Stimulated activated CD4-positive, alpha-beta T cell treated with anti-CD3 and anti-CD28 coated beads, Interleukin-2, amount 100 ng/mL, for 24 hours (primary cell): ENCODE measurements around the gene SYT5.

Experiments
- DNase-seq, 2 donors: peaks; one replicate each; pipeline ENCODE4 v3.0.0-alpha.2; 2020

Gene SYT5

DNA sequence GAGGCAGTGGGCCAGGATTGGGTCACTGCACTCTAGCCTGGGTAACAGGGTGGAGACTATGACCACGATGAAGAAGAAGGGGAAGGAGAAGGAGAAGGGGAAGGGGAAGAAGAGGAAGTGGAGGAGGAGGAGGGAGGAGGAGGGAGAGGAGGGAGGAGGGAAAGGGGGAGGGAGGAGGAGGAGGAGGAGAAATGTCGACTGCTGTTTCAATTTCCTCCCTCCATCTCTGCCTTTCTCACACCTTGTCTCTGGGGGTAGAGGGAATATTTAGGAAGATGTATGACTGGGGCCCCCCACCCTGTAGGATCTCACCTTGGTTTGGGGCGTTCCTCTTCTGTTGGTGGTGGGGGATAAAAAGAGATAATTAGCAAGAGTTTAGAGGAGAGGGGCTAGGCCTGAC is 34.9 kb downstream of the SYT5 start:
- DNase-seq: no peak

DNA sequence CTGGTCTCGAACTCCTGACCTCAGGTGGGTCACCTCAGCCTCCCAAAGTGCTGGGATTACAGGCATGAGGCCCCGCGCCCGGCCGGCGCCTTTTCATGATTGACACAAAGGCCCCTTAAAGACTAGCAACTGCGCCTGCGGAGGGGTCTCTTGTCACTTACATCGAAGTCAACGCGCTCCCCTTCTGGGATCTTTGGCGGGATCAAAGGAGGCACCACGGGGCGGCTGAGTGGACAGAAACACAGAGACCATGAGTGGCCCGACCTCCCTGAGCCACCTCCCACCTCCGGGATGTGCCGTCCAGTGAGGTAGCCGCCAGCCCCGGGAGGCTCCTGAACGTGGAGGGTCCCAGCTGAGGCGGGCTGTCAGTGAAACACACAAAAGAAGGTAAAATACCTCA is 38.4 kb downstream of the SYT5 start:
- no peak for DNase-seq

DNA sequence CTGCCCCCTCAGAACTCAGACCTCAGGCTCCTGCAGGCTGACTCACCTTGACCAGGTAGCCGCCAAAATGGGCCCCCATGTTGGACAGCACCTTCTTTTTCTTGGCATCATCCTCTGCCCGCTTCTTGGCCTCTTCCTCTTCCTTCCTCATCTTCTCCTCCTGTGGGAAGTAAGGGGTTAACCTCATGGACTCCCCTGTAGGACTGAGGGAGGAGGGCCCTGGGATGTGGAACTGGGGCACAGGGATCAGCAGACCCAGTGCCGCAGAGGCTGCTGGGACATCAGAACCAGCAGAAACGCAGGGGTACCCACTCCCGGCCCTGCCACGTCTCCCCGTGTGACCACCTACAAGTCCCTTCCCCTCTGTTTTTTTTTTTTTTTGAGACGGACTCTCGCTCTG is 42.2 kb downstream of the SYT5 start:
- no peak for DNase-seq

DNA sequence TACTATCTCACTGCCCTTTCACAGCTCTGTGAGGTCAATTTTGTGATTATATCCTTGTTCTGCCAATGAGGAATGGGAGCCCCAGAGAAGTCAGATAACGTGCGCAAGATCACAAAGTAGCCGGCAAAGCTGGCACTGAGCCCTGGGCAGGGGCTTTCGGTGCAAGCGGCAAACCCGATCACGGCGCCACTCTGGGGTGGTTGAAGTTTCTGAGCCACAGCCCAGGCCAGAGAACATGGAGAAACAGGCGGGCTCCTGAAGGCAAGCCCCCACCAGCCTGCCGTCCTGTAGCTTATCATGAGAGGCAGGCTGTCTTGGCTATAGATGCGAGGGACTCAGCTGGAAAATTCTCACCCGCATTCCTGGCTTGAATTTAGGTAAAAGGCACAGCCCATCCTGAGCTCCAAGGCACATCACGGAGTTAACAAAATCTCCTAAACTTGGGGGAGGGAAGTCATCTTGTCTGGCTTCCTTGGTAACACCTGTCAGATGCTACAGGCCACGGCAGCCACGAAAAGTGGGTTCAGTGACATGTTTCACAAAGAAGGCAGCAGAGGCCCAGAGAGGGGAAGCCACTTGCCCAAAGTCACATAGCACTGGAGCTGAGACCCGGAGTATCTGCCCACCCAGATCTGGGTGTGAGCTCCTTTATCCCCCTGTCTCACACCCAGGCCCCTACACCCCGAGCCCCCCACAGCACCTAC is 43.5 kb downstream of the SYT5 start:
- DNase-seq: no peak

DNA sequence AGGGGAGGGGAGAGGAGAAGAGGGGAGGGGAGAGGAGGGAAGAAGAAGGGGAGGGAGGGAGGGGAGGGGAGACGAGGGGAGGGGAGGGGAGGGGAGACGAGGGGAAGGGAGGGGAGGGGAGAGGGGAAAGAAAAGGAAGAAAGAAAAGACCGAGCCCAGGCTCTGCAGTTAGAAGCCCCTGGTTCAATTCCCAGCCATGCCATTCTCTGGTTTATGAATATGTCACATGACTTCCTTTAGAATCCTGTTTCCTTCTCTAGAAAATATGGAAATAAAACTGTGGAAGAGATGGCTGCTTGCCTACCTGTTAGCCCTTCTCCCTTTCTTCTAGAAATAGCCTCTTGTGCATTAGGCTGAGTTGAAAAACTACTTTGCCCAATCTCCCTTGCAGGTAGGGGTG is 45.4 kb downstream of the SYT5 start:
- DNase-seq: no peak

DNA sequence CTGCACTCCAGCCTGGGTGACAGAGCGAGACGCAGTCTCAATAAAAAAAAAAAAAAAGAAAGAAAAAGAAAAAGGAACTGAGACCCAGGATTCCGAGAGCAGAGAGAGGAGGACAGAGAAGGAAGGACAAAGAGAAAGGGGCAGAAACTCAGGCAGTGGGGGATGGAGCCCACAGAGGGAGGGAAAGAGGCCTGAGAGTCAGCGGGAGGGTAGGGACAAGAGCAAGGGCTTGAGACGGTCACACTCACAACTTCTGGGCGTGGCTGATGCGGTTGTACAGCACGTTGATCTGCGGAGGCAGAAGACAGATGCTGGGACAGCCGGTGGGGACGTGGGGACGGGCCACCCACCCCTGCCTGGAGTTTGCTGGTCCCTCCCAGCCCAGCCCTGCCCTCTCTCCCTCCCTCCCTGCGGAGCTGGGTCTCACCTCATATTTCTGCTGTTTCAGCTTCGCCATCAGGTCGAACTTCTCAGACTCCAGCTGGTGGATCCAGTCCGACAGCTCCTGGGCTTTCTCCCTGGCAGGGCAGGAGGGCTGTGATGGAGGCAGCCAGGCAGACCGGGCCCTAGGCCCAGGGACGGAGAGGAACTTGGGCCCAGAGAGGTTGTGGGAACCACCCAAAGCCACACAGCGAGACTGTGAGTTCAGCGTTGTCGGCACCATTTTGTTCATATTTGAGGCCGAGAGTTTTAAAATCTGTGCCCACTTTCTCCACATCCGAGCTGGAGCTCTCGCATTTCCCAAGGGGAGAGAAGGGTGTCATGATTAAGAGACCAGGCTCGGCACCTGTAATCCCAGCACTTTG is 46.2 kb downstream of the SYT5 start:
- no peak for DNase-seq

DNA sequence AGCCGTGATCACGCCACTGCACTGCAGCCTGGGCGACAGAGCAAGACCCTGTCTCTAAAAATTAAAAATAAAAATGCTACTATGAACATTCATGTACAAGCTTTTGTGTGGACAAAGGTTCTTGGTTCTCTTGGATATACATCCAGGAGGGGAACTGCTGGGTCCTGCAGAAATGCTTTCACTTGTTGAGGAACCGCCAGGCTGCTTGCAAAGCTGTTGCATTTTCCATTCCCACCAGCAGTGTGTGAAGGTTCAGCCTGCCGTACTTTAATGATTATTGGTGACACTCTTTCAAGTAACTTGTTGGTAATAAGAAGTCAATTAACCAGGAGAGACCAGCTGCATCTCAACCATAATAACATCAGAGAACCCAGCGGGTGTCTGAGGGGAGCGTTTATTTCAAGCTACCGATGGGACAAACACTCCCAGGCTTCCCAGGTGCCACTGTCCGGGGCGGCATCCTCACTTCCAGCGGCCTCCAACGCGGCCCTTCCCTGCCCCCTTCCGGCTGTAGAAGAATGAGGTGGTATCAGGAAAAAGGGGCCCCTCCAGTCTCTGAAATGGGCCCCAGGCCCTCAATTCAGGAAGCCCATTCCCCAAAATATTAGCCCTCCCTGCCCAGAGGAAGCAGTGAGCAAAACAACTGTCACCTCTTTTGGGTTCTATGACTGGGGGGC is 47.5 kb downstream of the SYT5 start:
- no peak for DNase-seq

DNA sequence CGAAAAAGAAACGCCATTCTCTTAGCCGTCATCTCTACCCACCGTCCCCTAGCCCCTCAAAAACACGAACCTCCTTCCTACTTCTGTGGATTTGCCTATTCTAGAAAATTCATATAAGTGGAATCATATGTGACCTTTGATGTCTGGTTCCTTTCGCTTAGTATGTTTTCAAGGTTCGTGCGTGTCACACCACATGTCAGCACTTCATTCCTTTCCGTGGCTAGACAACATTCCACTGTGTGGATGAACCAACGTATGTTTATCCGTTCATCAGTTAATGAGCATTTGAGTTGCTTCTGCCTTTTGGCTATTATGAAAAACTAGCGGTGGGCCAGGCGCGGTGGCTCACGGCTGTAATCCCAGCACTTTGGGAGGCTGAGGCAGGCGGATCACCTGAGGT is 48.7 kb downstream of the SYT5 start:
- no peak for DNase-seq
